CD14-positive monocyte (primary cell): Measurements from ENCODE around the gene GPR143. TPM values are rescaled to one million over a fixed set of nuclear protein-coding genes. Genes with fewer than 3 reads are reported as not detected.

ENCODE experiments used
- DNase-seq, 3 donors: peaks; one replicate each; pipeline ENCODE4 v3.0.0-alpha.2; 2011 to 2022
- H2AFZ ChIP-seq: 2 replicates; pipeline ENCODE4 v1.6.0; 2012; ENCODE audit warnings: mild to moderate bottlenecking, low read depth, low read length, inconsistent platforms; ENCODE audit not compliant: insufficient read depth, poor library complexity, severe bottlenecking
- H3K27ac ChIP-seq, 2 donors: 1 replicate in 1 of 2; 2 replicates in 1 of 2; pipeline ENCODE4 v1.5.1; 2012 to 2013; ENCODE audit warnings: low read length in 2 of 2, control low read depth in 1 of 2, inconsistent platforms in 1 of 2, low read depth in 1 of 2, mild to moderate bottlenecking in 1 of 2
- H3K27me3 ChIP-seq, 2 donors: one replicate each; pipeline versions ENCODE4 v1.6.0 to v1.6.1; 2011 to 2013; ENCODE audit warnings: low read length in 2 of 2; ENCODE audit not compliant: control insufficient read depth in 2 of 2, insufficient read depth in 2 of 2
- H3K36me3 ChIP-seq, 2 donors: replicated peaks in 1 of 2; 1 replicate in 1 of 2; 2 replicates in 1 of 2; pipeline versions ENCODE4 v1.5.1 to v1.6.1; 2012 to 2013; ENCODE audit warnings: low read length in 2 of 2, control low read depth in 1 of 2, inconsistent platforms in 1 of 2, mild to moderate bottlenecking in 1 of 2; ENCODE audit not compliant: insufficient read depth in 2 of 2, control insufficient read depth in 1 of 2
- H3K4me1 ChIP-seq, 2 donors: 1 replicate in 1 of 2; 2 replicates in 1 of 2; pipeline versions ENCODE4 v1.5.1 to v1.6.1; 2012 to 2013; ENCODE audit warnings: low read length in 2 of 2, control low read depth in 1 of 2, inconsistent platforms in 1 of 2, mild to moderate bottlenecking in 1 of 2, moderate library complexity in 1 of 2; ENCODE audit not compliant: insufficient read depth in 2 of 2, control insufficient read depth in 1 of 2
- H3K4me2 ChIP-seq: replicated peaks from 2 replicates; pipeline ENCODE3; 2012; ENCODE audit warnings: low read length, moderate library complexity, mild to moderate bottlenecking; ENCODE audit not compliant: poor library complexity, severe bottlenecking; ENCODE audit errors: extremely low read depth
- H3K4me3 ChIP-seq, 3 experiments: fragments of 200-600 bp in 1 of 3; sonication (generic) in 1 of 3; replicated peaks in 1 of 3; 1 replicate in 2 of 3; 2 replicates in 1 of 3; pipeline ENCODE4 v1.5.1; 2011 to 2013; ENCODE audit warnings: low read length in 3 of 3, mild to moderate bottlenecking in 3 of 3, control low read depth in 2 of 3, low read depth in 2 of 3, inconsistent platforms in 1 of 3, moderate library complexity in 1 of 3
- H3K79me2 ChIP-seq: 2 replicates; pipeline ENCODE4 v1.6.0; 2012; ENCODE audit warnings: mild to moderate bottlenecking, control low read depth, inconsistent platforms, low read length, moderate library complexity; ENCODE audit not compliant: insufficient read depth
- H3K9ac ChIP-seq: 2 replicates; pipeline ENCODE4 v1.6.0; 2017; ENCODE audit warnings: low read length, mild to moderate bottlenecking; ENCODE audit not compliant: insufficient read depth, poor library complexity, severe bottlenecking
- H3K9me3 ChIP-seq, 2 donors: replicated peaks in 1 of 2; 1 replicate in 1 of 2; 2 replicates in 1 of 2; pipeline versions ENCODE4 v1.5.1 to v1.6.1; 2012 to 2013; ENCODE audit warnings: low read length in 2 of 2, control low read depth in 1 of 2; ENCODE audit not compliant: control insufficient read depth in 1 of 2, insufficient read depth in 1 of 2
- H4K20me1 ChIP-seq: 2 replicates; pipeline ENCODE4 v1.6.0; 2012; ENCODE audit warnings: mild to moderate bottlenecking, low read length, control low read depth, moderate library complexity; ENCODE audit not compliant: insufficient read depth
- H3K27ac Mint-ChIP-seq, 7 donors: one replicate each; pipeline ENCODE4 v1.8.0; 2020; ENCODE audit warnings: mild to moderate bottlenecking in 7 of 7, mixed read lengths in 7 of 7, moderate library complexity in 6 of 7, inconsistent platforms in 2 of 7
- H3K27me3 Mint-ChIP-seq, 3 donors: one replicate each; pipeline ENCODE4 v1.8.0; 2021 to 2022; ENCODE audit warnings: low read depth in 3 of 3, mild to moderate bottlenecking in 3 of 3, mixed read lengths in 3 of 3, moderate library complexity in 3 of 3, inconsistent platforms in 1 of 3
- H3K36me3 Mint-ChIP-seq, 2 donors: one replicate each; pipeline ENCODE4 v1.8.0; 2020; ENCODE audit warnings: mixed read lengths in 2 of 2, inconsistent platforms in 1 of 2, mild to moderate bottlenecking in 1 of 2
- H3K4me1 Mint-ChIP-seq: one replicate; pipeline ENCODE4 v1.8.0; 2020; ENCODE audit warnings: mild to moderate bottlenecking, mixed read lengths
- H3K4me3 Mint-ChIP-seq, 2 donors: one replicate each; pipeline ENCODE4 v1.8.0; 2020; ENCODE audit warnings: mild to moderate bottlenecking in 2 of 2, mixed read lengths in 2 of 2, moderate library complexity in 1 of 2
- H3K9me3 Mint-ChIP-seq, 7 donors: one replicate each; pipeline ENCODE4 v1.8.0; 2020 to 2022; ENCODE audit warnings: mixed read lengths in 7 of 7, mild to moderate bottlenecking in 6 of 7, moderate library complexity in 6 of 7, inconsistent platforms in 2 of 7
- WGBS: methylation state at CpG from one replicate; pipeline ENCODE4 v1.1.5; 2013; ENCODE audit warnings: missing lambda C conversion rate; ENCODE audit not compliant: insufficient coverage; 5-methylcytosine and 5-hydroxymethylcytosine counted together
- intact Hi-C, 2 donors: fragments of 100-400 bp; cut with micrococcal nuclease; formaldehyde crosslinking; loops; one replicate each; pipeline versions ENCODE4 v1.15.0 to v1.15.1; 2023
- polyA plus RNA-seq, 3 donors: library from polyadenylated mRNA; depleted of rRNA in 1 of 3; unstranded in 2 of 3; stranded (reverse) in 1 of 3; fragments of 300-500 nt in 2 of 3; fragments of >200 nt in 1 of 3; fragmentation: Illumina TruSeq in 2 of 3; gene quantifications; 1 replicate in 2 of 3; 2 replicates in 1 of 3; pipeline ENCODE4 v1.2.3, GENCODE V29; 2012 to 2021
- TF ChIP-seq, protein P1 (sequence below): fragments of 200-600 bp; IDR thresholded peaks from one replicate; pipeline ENCODE4 v1.8.0; 2022; ENCODE audit warnings: antibody characterized with exemption, mild to moderate bottlenecking

The GPR143 gene
- polyA plus RNA-seq, 3 donors: not detected

DNA sequence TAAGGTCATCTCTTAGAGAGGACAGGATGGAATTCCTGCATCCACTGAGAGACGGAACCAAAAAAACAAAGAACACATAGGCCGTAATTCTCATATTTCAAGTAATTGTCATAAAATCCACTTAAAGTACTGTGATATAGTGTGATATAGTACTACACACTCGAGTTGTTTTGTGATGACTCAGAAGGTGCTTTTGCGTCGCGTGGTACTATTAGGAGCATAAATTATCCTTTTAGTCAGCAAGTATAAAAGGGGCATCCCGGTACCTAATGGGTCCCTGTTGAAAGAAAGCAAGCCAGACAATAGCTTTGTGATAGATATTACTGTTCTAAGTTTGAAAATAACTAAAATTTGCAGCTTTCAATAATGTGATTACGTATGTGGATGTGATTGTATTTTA is 55.3 kb downstream of the GPR143 start:
- Mint-ChIP-seq H3K4me3 (no peak overlapping the region), H3K9me3 (peaks cover 0 to under 1% (median 0%) of the 10 kb centered on the region in 7 donors), H3K27me3 (peaks cover 0 to 7% (median 0%) of the 10 kb centered on the region in 3 donors), H3K27ac (no peak overlapping the region), H3K4me1 (peaks cover 7% of the 10 kb centered on the region), H3K36me3 (peaks cover 64 to 78% of the 10 kb centered on the region in 2 donors)
- intact Hi-C loops: no loop called here
- H3K27ac ChIP-seq: no peak overlapping the region
- no peak overlapping the region for H3K4me2 ChIP-seq
- no peak overlapping the region for H2AFZ ChIP-seq
- H3K9ac ChIP-seq: no peak overlapping the region
- H3K36me3 ChIP-seq: peaks cover 46 to 76% of the 10 kb centered on the region in 2 donors
- no peak for DNase-seq
- H3K9me3 ChIP-seq: no peaks in the 10 kb centered on the region
- H3K27me3 ChIP-seq: no peaks in the 10 kb centered on the region
- WGBS: no CpG with 5 or more reads among the region's 8 CpGs
- H3K4me1 ChIP-seq: peaks cover 0 to 7% of the 10 kb centered on the region in 2 donors
- no peaks in the 10 kb centered on the region for H3K79me2 ChIP-seq
- TF ChIP-seq, protein P1, sequence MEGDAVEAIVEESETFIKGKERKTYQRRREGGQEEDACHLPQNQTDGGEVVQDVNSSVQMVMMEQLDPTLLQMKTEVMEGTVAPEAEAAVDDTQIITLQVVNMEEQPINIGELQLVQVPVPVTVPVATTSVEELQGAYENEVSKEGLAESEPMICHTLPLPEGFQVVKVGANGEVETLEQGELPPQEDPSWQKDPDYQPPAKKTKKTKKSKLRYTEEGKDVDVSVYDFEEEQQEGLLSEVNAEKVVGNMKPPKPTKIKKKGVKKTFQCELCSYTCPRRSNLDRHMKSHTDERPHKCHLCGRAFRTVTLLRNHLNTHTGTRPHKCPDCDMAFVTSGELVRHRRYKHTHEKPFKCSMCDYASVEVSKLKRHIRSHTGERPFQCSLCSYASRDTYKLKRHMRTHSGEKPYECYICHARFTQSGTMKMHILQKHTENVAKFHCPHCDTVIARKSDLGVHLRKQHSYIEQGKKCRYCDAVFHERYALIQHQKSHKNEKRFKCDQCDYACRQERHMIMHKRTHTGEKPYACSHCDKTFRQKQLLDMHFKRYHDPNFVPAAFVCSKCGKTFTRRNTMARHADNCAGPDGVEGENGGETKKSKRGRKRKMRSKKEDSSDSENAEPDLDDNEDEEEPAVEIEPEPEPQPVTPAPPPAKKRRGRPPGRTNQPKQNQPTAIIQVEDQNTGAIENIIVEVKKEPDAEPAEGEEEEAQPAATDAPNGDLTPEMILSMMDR: no peak
- H3K4me3 ChIP-seq: no peak overlapping the region
- H4K20me1 ChIP-seq: no peaks in the 10 kb centered on the region

GRCh38 chrX:9708923-9709553 is 56.6 kb downstream of the GPR143 start:
- Histone ChIP-seq H3K27ac (no peak overlapping the region), H3K4me3 (no peak overlapping the region), H3K27me3 (no peaks in the 10 kb centered on the region), H4K20me1 (no peaks in the 10 kb centered on the region), H3K9me3 (no peaks in the 10 kb centered on the region), H3K36me3 (peaks cover 37 to 75% of the 10 kb centered on the region in 2 donors), H2AFZ (no peak overlapping the region), H3K79me2 (no peaks in the 10 kb centered on the region), H3K4me2 (no peak overlapping the region), H3K9ac (no peak overlapping the region), H3K4me1 (peaks cover 0 to 7% of the 10 kb centered on the region in 2 donors)
- H3K27ac Mint-ChIP-seq: peak overlapping the region in 1 of 7 donors; percentile 45
- H3K27me3 Mint-ChIP-seq: peaks cover 0 to 7% (median 0%) of the 10 kb centered on the region in 3 donors
- peaks cover 61 to 77% of the 10 kb centered on the region in 2 donors for H3K36me3 Mint-ChIP-seq
- 67% methylated on average over 4 of the region's 17 CpGs for WGBS
- intact Hi-C loops: loop anchor here (5.0 to 10.0 kb wide), 3 partner anchors 737 to 964 kb away; no protein-coding TSS in a partner anchor
- peaks cover 0 to 6% (median 1%) of the 10 kb centered on the region in 7 donors for H3K9me3 Mint-ChIP-seq
- H3K4me1 Mint-ChIP-seq: peaks cover 7% of the 10 kb centered on the region
- no peak overlapping the region for H3K4me3 Mint-ChIP-seq
- TF ChIP-seq, protein P1: peak; percentile 74
- peak; percentile 69 to 77 (median 70) for DNase-seq
